IPS DF 19.7 (cell line): ENCODE results near the gene GLS2.
"Not testable (repeated sequence)": the region's sequence is repeated elsewhere in the genome, so short reads cannot be mapped to it uniquely, and the experiment has no call there.

Experiments
- DNase-seq: peaks from one replicate; pipeline ENCODE4 v3.0.0-alpha.2; 2013; ENCODE audit warnings: low read depth, low spot score

GLS2 gene

GRCh38 chr12:56488041-56488955, at the start of gene GLS2:
Gene GLS2 (minus strand): TSS chr12:56488161. CDS start chr12:56488118, 43 bp downstream.
- peak; percentile 75 for DNase-seq

GRCh38 chr12:56537546-56537945, 49.6 kb upstream of the GLS2 start:
- no peak for DNase-seq

- DNase-seq, result no peak
Observed at GRCh38 chr12:56530390-56531055, 42.6 kb upstream of the GLS2 start.

- no peak for DNase-seq
Observed at GRCh38 chr12:56529656-56530055, 41.7 kb upstream of the GLS2 start.

DNA sequence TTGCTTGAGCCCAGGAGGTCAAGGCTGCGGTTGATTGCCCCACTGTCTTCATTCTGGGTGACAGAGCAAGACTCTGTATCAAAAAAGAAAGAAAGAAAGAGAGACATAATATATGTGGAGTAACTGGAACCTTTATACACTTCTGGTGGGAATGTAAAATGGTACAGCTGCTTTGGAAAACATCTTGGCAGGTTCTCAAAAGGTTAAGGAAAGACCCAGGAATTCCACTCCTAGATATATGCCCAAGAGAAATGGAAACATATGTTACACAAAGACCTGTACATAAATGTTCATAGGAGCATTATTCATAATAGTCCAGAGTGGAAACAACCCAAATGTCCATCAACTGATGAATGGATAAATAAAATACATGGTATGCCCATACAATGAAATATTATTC, 40.9 kb upstream of the GLS2 start:
- no peak for DNase-seq

GRCh38 chr12:56522411-56523193, 34.6 kb upstream of the GLS2 start:
- no peak for DNase-seq

- DNase-seq, result peak; percentile 90
Observed at GRCh38 chr12:56521590-56522371, 33.8 kb upstream of the GLS2 start, which contains the start of gene RBMS2. Gene RBMS2 (plus strand): TSS chr12:56521820. CDS start chr12:56522024, 204 bp downstream.

DNA sequence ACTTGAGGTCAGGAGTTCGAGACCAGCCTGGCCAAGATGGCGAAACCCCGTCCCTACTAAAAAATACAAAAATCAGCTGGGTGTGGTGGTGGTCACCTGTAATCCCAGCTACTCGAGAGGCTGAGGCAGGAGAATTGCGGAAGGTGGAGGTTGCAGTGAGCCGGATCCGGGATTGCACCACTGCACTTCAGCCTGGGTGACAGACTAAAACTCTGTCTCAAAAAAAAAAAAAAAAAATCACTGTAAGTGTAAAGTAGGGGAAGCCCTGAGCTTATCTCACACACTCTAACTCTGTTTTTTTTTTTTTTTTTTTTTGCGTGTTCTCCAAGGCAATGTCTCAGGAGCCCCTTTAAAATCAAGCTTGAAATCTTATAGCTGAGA, 33.2 kb upstream of the GLS2 start:
- no peak for DNase-seq

DNA sequence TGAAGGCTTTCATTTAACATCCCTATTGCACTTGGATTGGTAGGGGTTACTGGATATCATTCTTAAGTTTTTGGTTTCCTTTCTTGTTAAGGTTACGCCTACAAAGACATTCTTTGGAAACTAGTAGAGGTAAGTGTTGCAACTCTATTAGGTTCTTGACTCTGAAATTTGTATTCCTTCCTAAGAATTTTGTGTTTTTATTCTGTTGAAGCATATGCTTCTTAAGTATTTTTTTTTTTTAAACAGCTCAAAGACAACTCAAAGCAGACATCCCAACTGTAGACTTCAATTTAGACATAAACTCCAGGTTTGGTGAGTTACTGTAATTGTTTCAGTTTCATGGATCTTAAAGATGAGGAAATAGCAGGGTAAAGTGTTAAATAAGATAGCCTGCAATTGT, 32.5 kb upstream of the GLS2 start:
- DNase-seq, result no peak

- no peak for DNase-seq
Observed at GRCh38 chr12:56520048-56520447, 32.1 kb upstream of the GLS2 start.

DNA sequence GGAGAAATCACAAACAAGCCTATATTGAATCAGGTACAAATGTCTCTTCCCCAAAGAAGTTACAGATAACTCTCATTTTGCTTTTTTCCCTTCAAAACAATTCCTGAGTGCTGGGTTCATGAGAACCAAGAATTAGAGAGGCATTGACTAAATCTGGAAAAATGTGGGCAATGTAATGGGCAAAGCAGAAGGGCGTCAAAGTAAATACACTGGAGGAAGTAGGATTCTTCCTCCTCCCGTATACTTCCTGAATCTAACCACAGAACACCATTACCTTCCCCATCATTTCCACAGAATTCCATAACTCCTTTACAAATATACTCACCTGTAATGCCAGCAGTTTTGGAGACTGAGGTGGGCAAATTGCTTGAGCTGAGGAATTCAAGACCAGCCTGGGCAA, 30.6 kb upstream of the GLS2 start:
- DNase-seq, result no peak

DNA sequence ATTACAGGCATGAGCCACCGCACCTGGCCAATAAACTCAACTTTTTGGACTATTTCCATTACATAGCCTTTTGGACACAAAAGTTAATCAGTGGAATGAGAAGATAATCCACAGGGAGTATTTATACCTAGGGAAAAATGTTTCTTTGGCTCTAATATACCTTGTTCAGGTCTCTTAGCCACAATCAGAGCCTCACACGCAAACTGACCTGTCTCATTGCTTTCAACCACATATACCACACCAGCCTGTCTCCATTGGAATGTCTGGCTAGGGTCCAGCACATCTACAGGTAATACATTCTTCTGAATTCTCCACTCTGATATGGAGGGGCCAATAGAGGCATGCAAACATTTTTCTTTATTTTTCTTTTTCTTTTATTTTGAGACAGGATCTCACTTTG, 29.9 kb upstream of the GLS2 start:
- no peak for DNase-seq

DNA sequence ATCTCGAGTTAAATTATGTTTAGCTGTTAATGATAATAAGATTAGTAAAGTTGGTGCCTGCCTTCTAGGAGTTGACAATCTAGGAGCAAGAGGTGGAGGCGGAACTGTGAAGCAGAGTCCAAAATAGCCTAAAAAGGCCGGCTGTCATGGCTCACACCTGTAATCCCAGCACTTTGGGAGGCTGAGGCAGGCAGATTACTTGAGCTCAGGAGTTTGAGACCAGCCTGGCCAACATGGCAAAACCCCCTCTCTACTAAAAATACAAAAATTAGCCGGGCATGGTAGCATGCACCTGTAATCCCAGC, 26.0 kb upstream of the GLS2 start:
- DNase-seq, result not testable (repeated sequence)

DNA sequence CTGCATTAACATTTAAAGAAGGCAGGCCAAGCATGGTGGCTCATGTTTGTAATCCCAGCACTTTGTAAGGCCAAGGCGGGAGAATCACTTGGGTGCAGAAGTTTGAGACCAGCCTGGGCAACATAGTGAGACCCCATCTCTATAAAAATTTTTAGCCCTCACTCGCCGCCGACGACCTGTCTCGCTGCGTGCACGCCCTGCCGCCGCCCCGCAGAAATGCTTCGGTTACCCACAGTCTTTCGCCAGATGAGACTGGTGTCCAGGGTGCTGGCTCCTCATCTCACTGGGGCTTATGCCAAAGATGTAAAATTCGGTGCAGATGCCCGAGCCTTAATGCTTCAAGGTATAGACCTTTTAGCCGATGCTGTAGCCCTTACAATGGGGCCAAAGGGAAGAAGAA, 22.8 kb upstream of the GLS2 start:
- DNase-seq, result no peak

DNA sequence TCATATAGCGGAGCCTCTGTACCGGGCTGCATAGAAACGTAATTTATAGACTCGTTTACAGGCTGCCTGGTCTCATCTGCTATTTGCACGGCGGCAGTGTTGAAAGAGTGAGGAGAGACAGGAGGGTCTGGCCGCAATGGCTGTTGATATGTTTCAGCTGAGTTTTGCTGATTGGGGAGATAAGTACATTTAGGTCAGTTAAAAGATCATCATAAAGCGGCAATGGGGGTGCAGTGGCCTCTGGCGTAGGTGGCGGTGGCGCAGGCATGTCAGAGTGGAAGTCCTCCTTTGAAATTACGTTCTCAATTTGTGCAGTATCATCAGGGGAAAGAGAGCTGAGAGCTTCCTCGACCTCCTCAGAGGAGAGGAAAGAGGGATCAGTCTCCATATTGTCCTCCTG, 11.9 kb upstream of the GLS2 start:
- not testable (repeated sequence) for DNase-seq

DNA sequence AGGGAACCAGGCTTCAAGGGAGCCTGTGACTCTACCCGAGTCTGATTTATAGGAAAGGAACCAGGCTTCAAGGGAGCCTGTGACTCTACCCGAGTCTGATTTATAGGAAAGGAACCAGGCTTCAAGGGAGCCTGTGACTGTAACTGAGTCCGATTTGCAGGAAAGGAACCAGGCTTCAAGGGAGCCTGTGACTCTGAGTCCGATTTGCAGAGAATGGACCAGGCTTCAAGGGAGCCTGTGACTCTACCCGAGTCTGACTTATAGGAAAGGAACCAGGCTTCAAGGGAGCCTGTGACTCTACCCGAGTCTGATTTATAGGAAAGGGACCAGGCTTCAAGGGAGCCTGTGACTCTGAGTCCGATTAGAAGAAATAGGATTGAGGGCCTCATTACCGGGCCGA, 11.5 kb upstream of the GLS2 start:
- DNase-seq, result not testable (repeated sequence)

- not testable (repeated sequence) for DNase-seq
Observed at GRCh38 chr12:56498126-56498902, 10.4 kb upstream of the GLS2 start.

- DNase-seq, result not testable (repeated sequence)
Observed at GRCh38 chr12:56496704-56497103, 8.7 kb upstream of the GLS2 start.

DNA sequence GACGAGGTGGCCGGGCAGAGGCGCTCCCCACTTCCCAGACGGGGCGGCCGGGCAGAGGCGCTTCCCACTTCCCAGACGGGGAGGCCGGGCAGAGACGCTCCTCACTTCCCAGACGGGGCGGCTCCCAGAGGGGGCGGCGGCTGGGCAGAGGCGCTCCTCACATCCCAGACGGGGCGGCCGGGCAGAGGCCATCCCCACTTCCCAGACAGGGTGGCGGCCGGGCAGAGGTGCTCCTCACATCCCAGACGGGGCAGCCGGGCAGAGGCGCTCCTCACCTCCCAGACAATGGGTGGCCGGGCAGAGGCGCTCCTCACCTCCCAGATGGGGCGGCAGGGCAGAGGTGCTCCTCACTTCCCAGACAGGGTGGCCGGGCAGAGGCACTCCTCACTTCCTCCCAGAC, 6.5 kb upstream of the GLS2 start:
- not testable (repeated sequence) for DNase-seq

GRCh38 chr12:56494106-56494415, 6.1 kb upstream of the GLS2 start:
- not testable (repeated sequence) for DNase-seq
